OCI-LY1 (cell line): ENCODE data around the gene DTNB.

Experiments
- H2AFZ ChIP-seq: fragments of 200-600 bp; sonication (generic), shearing (Covaris generic); 2 replicates; pipeline ENCODE4 v1.6.0; 2014; ENCODE audit warnings: antibody characterized with exemption, mild to moderate bottlenecking, low read length
- H3F3A ChIP-seq: fragments of 200-600 bp; sonication (generic), shearing (Covaris generic); 2 replicates; pipeline ENCODE4 v1.6.0; 2014; ENCODE audit warnings: mild to moderate bottlenecking, antibody characterized with exemption, low read length, moderate library complexity; ENCODE audit not compliant: insufficient read depth
- H3K27ac ChIP-seq: fragments of 200-600 bp; sonication (generic); 2 replicates; pipeline ENCODE4 v1.5.1; 2014; ENCODE audit warnings: low read length, mixed run types, mild to moderate bottlenecking, low read depth; ENCODE audit not compliant: poor library complexity, severe bottlenecking
- H3K27me3 ChIP-seq: fragments of 200-600 bp; sonication (generic); 2 replicates; pipeline ENCODE4 v1.6.0; 2014; ENCODE audit warnings: antibody characterized with exemption, mild to moderate bottlenecking, low read length, moderate library complexity; ENCODE audit not compliant: insufficient read depth
- H3K36me3 ChIP-seq: fragments of 200-600 bp; sonication (generic); 2 replicates; pipeline ENCODE4 v1.6.1; 2014; ENCODE audit warnings: mild to moderate bottlenecking, antibody characterized with exemption, low read length, moderate library complexity, mixed read lengths; ENCODE audit not compliant: insufficient read depth
- H3K4me1 ChIP-seq: fragments of 200-600 bp; sonication (generic); 2 replicates; pipeline ENCODE4 v1.5.1; 2014; ENCODE audit warnings: mild to moderate bottlenecking, low read length, moderate library complexity; ENCODE audit not compliant: insufficient read depth, severe bottlenecking
- H3K4me2 ChIP-seq: fragments of 200-600 bp; sonication (generic), shearing (Covaris generic); 2 replicates; pipeline ENCODE4 v1.6.1; 2014; ENCODE audit warnings: low read length
- H3K4me3 ChIP-seq: fragments of 200-600 bp; sonication (generic); 2 replicates; pipeline ENCODE4 v1.5.1; 2014; ENCODE audit warnings: low read length, low read depth, mild to moderate bottlenecking, mixed read lengths; ENCODE audit not compliant: poor library complexity, severe bottlenecking
- H3K79me2 ChIP-seq: fragments of 200-600 bp; shearing (Covaris generic); 2 replicates; pipeline ENCODE4 v1.6.1; 2016; ENCODE audit warnings: mixed run types, low read length, mixed read lengths; ENCODE audit not compliant: insufficient read depth
- H3K9ac ChIP-seq: fragments of 200-600 bp; sonication (generic), shearing (Covaris generic); 2 replicates; pipeline ENCODE4 v1.6.1; 2014; ENCODE audit warnings: mild to moderate bottlenecking, low read length, mixed read lengths
- H3K9me2 ChIP-seq: fragments of 200-600 bp; sonication (generic), shearing (Covaris generic); 2 replicates; pipeline ENCODE4 v1.6.1; 2014; ENCODE audit warnings: low read depth, mild to moderate bottlenecking, low read length, mixed read lengths
- H3K9me3 ChIP-seq: fragments of 200-600 bp; shearing (Covaris generic); 2 replicates; pipeline ENCODE4 v1.6.1; 2014; ENCODE audit warnings: low read length, mixed read lengths
- H4K20me1 ChIP-seq: fragments of 200-600 bp; sonication (generic), shearing (Covaris generic); 2 replicates; pipeline ENCODE4 v1.6.0; 2016; ENCODE audit warnings: mild to moderate bottlenecking, low read length; ENCODE audit not compliant: insufficient read depth
- CTCF ChIP-seq: fragments of 200-600 bp; sonication (generic), shearing (Covaris generic); IDR thresholded peaks from 2 replicates; pipeline ENCODE4 v1.5.1; 2017; ENCODE audit warnings: mild to moderate bottlenecking, antibody characterized with exemption, low read length, moderate library complexity, mixed read lengths
- EZH2 ChIP-seq: fragments of 200-600 bp; sonication (generic), shearing (Covaris generic); IDR thresholded peaks from 2 replicates; pipeline ENCODE4 v1.8.0; 2017; ENCODE audit warnings: borderline replicate concordance, mixed run types, mild to moderate bottlenecking, antibody characterized with exemption, low read length, moderate library complexity, mixed read lengths

DTNB gene

GRCh38 chr2:25651782-25652455, 21.5 kb downstream of the DTNB start:
- TF ChIP-seq EZH2 (no peak), CTCF (no peak)
- no peak overlapping the region for H3K4me3 ChIP-seq
- H3F3A ChIP-seq: no peaks in the 10 kb centered on the region
- no peaks in the 10 kb centered on the region for H3K79me2 ChIP-seq
- H4K20me1 ChIP-seq: no peaks in the 10 kb centered on the region
- no peak overlapping the region for H3K27ac ChIP-seq
- no peaks in the 10 kb centered on the region for H3K36me3 ChIP-seq
- no peaks in the 10 kb centered on the region for H3K27me3 ChIP-seq
- H3K4me2 ChIP-seq: no peak overlapping the region
- H3K4me1 ChIP-seq: no peaks in the 10 kb centered on the region
- H3K9me2 ChIP-seq: no peaks in the 10 kb centered on the region
- no peaks in the 10 kb centered on the region for H3K9me3 ChIP-seq
- H2AFZ ChIP-seq: no peak overlapping the region
- no peak overlapping the region for H3K9ac ChIP-seq

- H2AFZ ChIP-seq: no peak overlapping the region
- H3K9me2 ChIP-seq: no peaks in the 10 kb centered on the region
- no peak overlapping the region for H3K9ac ChIP-seq
- no peaks in the 10 kb centered on the region for H3F3A ChIP-seq
- H3K36me3 ChIP-seq: no peaks in the 10 kb centered on the region
- H4K20me1 ChIP-seq: no peaks in the 10 kb centered on the region
- no peaks in the 10 kb centered on the region for H3K27me3 ChIP-seq
- H3K79me2 ChIP-seq: no peaks in the 10 kb centered on the region
- H3K9me3 ChIP-seq: no peaks in the 10 kb centered on the region
- H3K27ac ChIP-seq: no peak overlapping the region
- no peak overlapping the region for H3K4me2 ChIP-seq
- H3K4me3 ChIP-seq: no peak overlapping the region
- H3K4me1 ChIP-seq: no peaks in the 10 kb centered on the region
- TF ChIP-seq EZH2 (no peak), CTCF (no peak)
Observed at GRCh38 chr2:25651066-25651465, 22.3 kb downstream of the DTNB start.

DNA sequence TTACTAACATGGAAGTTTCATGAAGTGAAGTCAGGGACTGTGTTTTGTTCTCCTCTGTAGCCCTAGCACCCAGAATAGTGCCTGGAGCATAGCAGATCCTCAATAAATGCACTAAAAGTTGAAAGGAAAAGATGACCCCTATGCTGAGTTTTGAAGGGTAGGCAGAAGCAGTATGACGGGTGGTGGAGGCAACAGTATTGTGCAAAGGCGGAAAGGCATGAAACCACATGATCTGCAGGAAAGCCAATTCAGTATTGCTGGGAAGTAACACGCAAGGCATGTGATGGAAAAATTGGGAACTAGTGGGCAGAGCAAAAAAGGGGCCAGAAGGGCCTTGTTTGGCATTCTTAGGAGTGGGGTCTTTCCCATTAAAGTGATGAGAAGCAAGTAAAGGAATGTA, 23.1 kb downstream of the DTNB start:
- TF ChIP-seq CTCF (no peak), EZH2 (no peak)
- H3K4me1 ChIP-seq: no peaks in the 10 kb centered on the region
- no peaks in the 10 kb centered on the region for H3K9me2 ChIP-seq
- H3K9me3 ChIP-seq: no peaks in the 10 kb centered on the region
- H3K9ac ChIP-seq: no peak overlapping the region
- no peak overlapping the region for H2AFZ ChIP-seq
- H3K36me3 ChIP-seq: no peaks in the 10 kb centered on the region
- H3K27me3 ChIP-seq: no peaks in the 10 kb centered on the region
- H3K4me2 ChIP-seq: no peak overlapping the region
- no peaks in the 10 kb centered on the region for H4K20me1 ChIP-seq
- no peak overlapping the region for H3K4me3 ChIP-seq
- no peaks in the 10 kb centered on the region for H3K79me2 ChIP-seq
- H3K27ac ChIP-seq: no peak overlapping the region
- H3F3A ChIP-seq: no peaks in the 10 kb centered on the region
